NCI-H2107 treated with DMSO at 0.1 percent for 48 hours (cell line): ENCODE measurements around the gene PROCA1.

Source experiments
- DNase-seq: peaks from one replicate; lab custom pipeline; 2025; ENCODE audit not compliant: unreplicated experiment; lab: John Stamatoyannopoulos, UW

PROCA1 gene, protein sequence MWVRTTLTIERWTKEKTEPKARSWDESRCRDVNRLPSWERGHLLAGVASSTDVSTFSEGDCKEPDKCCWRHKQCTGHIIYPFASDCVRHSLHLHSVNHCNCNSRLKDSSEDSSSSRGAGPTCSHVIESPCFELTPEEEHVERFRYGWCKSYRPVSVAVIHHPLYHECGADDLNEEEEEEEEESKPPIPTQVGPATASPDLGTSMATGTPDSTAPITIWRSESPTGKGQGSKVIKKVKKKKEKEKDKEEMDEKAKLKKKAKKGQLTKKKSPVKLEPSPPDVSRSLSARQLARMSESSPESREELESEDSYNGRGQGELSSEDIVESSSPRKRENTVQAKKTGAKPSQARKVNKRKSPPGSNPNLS

DNA sequence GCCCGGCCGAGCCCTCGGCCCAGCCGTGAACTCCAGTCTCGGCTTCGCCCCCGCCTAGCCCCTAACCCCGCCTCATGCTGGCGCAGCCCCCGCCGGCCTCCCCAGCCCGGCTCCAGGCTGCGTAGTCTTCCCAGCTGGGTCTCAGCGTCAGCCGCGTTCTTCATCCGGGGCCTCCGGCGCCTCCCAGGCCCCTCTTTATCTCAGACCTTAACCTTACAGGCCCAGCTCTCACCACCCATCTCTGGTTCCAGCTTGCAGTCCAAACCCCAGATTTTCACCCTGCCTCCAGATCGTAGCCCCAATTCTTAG is at the start of gene PROCA1:
Gene PROCA1, minus strand, starts transcription at position 166 of the 309 bp plus-strand sequence. CDS start 228 bp downstream, outside the sequence.
- no peak for DNase-seq

GRCh38 chr17:28760601-28761562 is 49.2 kb upstream of the PROCA1 start:
- DNase-seq: no peak

GRCh38 chr17:28759256-28759865 is 47.7 kb upstream of the PROCA1 start:
- no peak for DNase-seq

- DNase-seq: no peak
Measured at GRCh38 chr17:28758411-28759121, 46.9 kb upstream of the PROCA1 start.

GRCh38 chr17:28756049-28756804 is 44.5 kb upstream of the PROCA1 start:
- DNase-seq: no peak

GRCh38 chr17:28755486-28755885 is 43.8 kb upstream of the PROCA1 start:
- DNase-seq: no peak

DNA sequence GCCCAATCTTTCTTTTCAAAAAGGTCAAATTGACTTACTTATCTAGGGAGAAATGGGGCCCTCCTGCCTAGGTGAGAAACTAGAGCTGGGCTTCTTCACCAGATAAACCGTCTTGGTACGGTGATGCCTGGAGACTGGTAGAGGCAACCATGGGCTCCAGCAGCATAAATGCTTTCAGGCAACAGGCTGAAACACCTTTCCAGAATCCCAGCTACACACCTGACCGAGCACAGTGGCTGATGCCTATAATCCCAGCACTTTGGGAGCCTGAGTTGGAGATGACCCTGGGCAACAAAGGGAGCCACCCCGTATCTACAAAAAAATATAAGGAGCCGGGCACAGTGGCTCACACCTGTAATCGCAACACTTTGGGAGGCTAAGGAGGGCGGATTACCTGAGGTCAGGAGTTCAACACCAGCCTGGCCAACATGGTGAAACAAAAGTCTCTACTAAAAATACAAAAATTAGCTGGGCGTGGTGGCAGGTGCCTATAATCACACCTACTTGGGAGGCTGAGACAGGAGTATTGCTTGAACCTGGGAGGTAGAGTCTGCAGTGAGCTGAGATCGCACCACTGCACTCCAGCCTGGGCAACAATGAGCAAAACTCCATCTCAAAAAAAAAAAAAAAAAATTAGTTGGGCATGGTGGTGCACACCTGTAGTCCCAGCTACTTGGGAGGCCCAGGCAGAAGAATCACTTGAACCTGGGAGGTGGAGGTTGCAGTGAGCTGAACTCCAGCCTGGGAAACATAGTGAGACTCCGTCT is 40.1 kb upstream of the PROCA1 start:
- DNase-seq: no peak

DNA sequence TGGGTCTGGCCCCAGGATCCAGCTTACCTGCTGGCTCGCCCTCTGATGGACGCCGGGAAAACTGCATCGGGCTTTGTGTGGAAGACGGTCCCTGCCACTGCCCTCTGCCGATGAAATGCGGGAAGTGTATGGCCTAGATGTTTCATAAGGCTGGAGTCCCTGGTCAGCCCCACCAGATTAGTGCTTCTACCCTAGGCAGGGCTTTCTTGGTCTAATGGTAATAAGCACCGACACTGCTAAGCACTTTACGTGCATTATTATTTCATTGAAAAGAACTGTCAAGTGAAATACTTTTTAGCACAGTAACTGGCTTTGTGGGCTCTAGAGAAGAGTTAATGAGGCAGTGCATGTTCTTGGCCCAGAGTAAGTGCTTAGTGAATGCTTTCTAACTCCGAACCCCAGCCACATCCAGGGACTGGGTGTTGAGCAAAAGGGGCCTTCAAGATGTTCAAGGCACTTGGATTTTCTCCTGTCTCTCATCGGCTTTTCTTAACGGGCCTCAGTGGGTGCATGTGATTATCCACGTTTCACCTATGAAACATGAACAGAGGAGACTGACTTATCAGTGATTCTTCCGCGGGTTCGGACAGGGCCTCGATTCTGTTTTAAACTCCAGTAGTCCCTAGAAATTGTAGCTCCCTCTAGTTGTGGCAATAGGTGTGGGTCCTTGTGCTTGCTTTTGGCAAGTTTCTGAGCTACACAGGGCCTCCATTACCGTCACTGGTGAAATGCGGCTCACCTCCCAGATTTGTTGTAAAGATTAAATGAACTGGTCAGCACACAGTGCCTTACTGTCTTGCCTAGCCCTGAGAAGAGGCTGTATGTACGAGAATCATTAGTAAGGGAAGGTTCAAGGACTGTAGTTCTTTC is 38.7 kb upstream of the PROCA1 start:
- DNase-seq: peak; percentile 86

DNA sequence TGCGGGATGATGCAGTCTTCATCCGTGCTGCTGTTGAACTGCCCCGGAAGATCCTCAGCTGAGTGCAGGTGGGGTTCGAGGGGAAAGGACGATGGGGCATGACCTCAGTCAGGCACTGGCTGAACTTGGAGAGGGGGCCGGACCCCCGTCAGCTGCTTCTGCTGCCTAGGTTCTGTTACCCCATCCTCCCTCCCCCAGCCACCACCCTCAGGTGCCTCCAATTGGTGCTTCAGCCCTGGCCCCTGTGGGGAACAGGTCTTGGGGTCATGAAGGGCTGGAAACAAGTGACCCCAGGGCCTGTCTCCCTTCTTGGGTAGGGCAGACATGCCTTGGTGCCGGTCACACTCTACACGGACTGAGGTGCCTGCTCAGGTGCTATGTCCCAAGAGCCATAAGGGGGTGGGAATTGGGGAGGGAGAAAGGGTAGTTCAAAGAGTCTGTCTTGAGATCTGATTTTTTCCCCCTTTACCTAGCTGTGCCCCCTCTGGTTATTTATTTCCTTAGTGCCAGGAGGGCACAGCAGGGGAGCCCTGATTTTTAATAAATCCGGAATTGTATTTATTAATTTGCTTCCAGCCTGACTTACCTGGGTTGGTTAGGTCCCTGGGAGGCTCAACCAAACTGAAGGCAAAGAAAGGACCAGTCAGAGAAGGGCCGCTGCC is 38.0 kb upstream of the PROCA1 start:
- DNase-seq: no peak

DNA sequence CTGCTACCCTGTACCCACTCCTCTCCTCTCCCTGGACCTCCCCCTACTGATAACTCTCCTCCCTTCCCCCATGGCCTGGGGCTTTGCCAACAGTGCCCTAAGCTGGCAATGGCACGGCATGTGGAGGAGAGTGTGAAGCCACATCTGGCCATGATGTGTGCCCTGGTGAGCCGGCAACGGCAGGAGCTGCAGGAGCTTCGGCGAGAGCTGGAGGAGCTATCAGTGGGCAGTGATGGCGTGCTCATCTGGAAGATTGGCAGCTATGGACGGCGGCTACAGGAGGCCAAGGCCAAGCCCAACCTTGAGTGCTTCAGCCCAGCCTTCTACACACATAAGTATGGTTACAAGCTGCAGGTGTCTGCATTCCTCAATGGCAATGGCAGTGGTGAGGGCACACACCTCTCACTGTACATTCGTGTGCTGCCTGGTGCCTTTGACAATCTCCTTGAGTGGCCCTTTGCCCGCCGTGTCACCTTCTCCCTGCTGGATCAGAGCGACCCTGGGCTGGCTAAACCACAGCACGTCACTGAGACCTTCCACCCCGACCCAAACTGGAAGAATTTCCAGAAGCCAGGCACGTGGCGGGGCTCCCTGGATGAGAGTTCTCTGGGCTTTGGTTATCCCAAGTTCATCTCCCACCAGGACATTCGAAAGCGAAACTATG is 37.3 kb upstream of the PROCA1 start:
- no peak for DNase-seq

DNA sequence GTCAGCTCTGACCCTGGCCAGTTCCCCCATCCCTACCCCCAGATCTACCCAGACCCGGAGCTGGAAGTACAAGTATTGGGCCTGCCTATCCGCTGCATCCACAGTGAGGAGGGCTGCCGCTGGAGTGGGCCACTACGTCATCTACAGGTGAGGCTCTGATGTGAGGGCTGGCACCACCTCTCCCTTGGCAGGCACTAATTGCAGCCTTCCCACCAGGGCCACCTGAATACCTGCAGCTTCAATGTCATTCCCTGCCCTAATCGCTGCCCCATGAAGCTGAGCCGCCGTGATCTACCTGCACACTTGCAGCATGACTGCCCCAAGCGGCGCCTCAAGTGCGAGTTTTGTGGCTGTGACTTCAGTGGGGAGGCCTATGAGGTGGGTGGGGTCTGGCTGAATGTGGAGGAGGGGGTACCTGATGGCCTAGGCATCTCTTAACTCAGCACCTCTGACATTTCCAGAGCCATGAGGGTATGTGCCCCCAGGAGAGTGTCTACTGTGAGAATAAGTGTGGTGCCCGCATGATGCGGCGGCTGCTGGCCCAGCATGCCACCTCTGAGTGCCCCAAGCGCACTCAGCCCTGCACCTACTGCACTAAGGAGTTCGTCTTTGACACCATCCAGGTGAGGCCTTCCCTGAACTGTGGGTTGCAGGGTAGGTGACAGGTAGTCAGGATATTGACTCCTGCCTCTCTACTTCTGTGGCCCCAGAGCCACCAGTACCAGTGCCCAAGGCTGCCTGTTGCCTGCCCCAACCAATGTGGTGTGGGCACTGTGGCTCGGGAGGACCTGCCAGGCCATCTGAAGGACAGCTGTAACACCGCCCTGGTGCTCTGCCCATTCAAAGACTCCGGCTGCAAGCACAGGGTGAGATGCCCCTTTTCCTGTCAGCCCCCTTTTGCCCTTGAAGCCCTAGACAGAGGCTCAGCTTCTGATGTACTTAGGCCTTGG is 36.4 kb upstream of the PROCA1 start:
- no peak for DNase-seq

DNA sequence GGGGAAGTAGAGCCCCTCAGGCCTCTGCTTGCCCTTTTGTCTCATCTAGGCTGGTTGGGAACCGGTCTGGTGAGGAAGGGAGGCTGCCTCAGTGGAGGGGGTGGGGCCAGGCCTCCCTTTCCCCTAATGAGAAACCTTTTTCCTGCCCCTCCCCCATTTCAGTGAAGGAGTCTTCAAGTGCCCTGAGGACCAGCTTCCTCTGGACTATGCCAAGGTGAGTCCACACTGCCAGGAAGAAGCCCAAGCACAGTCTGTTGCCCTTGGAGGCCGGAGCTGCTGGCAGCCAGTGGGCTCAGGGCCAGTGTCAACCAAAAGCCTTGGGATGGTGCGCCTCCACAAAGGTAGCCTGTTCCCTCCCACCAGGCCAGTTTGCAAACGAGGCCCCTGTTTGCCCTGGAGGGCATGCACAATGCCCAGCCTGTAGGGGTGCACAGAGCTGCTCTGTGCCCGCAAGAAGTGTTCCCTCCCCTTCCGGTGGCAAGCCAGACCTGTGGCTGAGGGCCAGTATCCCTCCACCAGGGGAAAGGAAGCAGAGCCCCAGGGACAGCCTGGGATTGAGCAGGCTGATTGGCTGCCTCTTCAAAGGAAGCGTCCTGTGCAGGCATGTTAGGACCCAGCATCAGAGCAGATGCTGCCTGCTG is 35.5 kb upstream of the PROCA1 start:
- no peak for DNase-seq

GRCh38 chr17:28746611-28747050 is 34.9 kb upstream of the PROCA1 start:
- DNase-seq: peak; percentile 56

GRCh38 chr17:28745786-28746411 is 34.2 kb upstream of the PROCA1 start:
- no peak for DNase-seq

GRCh38 chr17:28744972-28745785 is 33.5 kb upstream of the PROCA1 start:
- DNase-seq: peak; percentile 24
